SK-N-SH (cell line): ENCODE measurements around the gene CACNA2D3. TPM values are rescaled to one million over a fixed set of nuclear protein-coding genes. Genes with fewer than 3 reads are reported as not detected.

Experiments used
- CTCF ChIA-PET: fragments of 300-600, 350-600 bp; formaldehyde crosslinking; extraction: SDS; loops from one replicate; lab custom pipeline; 2021; lab: Yijun Ruan, JAX
- POLR2A ChIA-PET: fragments of 350-600 bp; sonication (Branson Sonifier 250); formaldehyde crosslinking; extraction: SDS; loops from one replicate; lab custom pipeline; 2020; ENCODE audit warnings: antibody characterized with exemption, inconsistent platforms; lab: Yijun Ruan, JAX
- DNase-seq: peaks from one replicate; pipeline ENCODE4 v3.0.0; 2012
- H2AFZ ChIP-seq: fragments of 200-600 bp; sonication (generic); 2 replicates; pipeline ENCODE4 v1.8.1; 2016; ENCODE audit warnings: antibody characterized with exemption, mild to moderate bottlenecking, low read depth
- H3F3A ChIP-seq: fragments of 200-600 bp; sonication (generic); replicated peaks from 2 replicates; pipeline ENCODE3; 2016; ENCODE audit warnings: antibody characterized with exemption, mild to moderate bottlenecking; ENCODE audit not compliant: insufficient read depth
- H3K27ac ChIP-seq, 2 experiments: fragments of 200-500 bp in 1 of 2; fragments of 200-600 bp in 1 of 2; sonication (Bioruptor generic) in 1 of 2; sonication (generic), shearing (Covaris generic) in 1 of 2; 2 replicates each; pipeline versions ENCODE4 v1.5.1 to v1.6.1; 2014 to 2016; ENCODE audit warnings: low read depth in 2 of 2, inconsistent platforms in 1 of 2, low read length in 1 of 2, mild to moderate bottlenecking in 1 of 2, mixed read lengths in 1 of 2
- H3K27me3 ChIP-seq: fragments of 200-600 bp; sonication (generic), shearing (Covaris generic); 2 replicates; pipeline ENCODE4 v1.6.1; 2016; ENCODE audit warnings: mixed run types; ENCODE audit not compliant: insufficient read depth
- H3K36me3 ChIP-seq, 2 experiments: fragments of 200-500 bp in 1 of 2; fragments of 200-600 bp in 1 of 2; sonication (Bioruptor generic) in 1 of 2; sonication (generic) in 1 of 2; replicated peaks in 1 of 2; 2 replicates each; pipeline versions ENCODE3 to v1.5.1; 2014 to 2016; ENCODE audit warnings: low read length in 1 of 2, mild to moderate bottlenecking in 1 of 2; ENCODE audit not compliant: insufficient read depth in 2 of 2, control insufficient read depth in 1 of 2
- H3K4me1 ChIP-seq, 2 experiments: fragments of 200-500 bp in 1 of 2; fragments of 200-600 bp in 1 of 2; sonication (Bioruptor generic) in 1 of 2; sonication (generic), shearing (Covaris generic) in 1 of 2; 2 replicates each; pipeline versions ENCODE4 v1.5.1 to v1.6.1; 2014 to 2016; ENCODE audit warnings: low read depth in 1 of 2, low read length in 1 of 2, mixed run types in 1 of 2; ENCODE audit not compliant: insufficient read depth in 2 of 2, control insufficient read depth in 1 of 2
- H3K4me2 ChIP-seq: fragments of 200-600 bp; sonication (generic), shearing (Covaris generic); 2 replicates; pipeline ENCODE4 v1.6.1; 2017; ENCODE audit warnings: mixed run types
- H3K4me3 ChIP-seq, 2 experiments: fragments of 200-500 bp in 1 of 2; fragments of 200-600 bp in 1 of 2; sonication (Bioruptor generic) in 1 of 2; sonication (generic), shearing (Covaris generic) in 1 of 2; 2 replicates each; pipeline versions ENCODE4 v1.5.1 to v1.8.1; 2014 to 2016; ENCODE audit warnings: low read depth in 2 of 2, inconsistent platforms in 1 of 2, low read length in 1 of 2, mild to moderate bottlenecking in 1 of 2, mixed read lengths in 1 of 2, moderate library complexity in 1 of 2
- H3K79me2 ChIP-seq: fragments of 200-600 bp; sonication (generic); 2 replicates; pipeline ENCODE4 v1.8.1; 2017; ENCODE audit warnings: mild to moderate bottlenecking; ENCODE audit not compliant: insufficient read depth
- H3K9ac ChIP-seq: fragments of 200-600 bp; sonication (generic); 2 replicates; pipeline ENCODE4 v1.6.1; 2017; ENCODE audit warnings: mixed run types
- H3K9me2 ChIP-seq: fragments of 200-600 bp; sonication (generic); 2 replicates; pipeline ENCODE4 v1.6.1; 2017; ENCODE audit warnings: mixed run types
- H3K9me3 ChIP-seq: fragments of 200-600 bp; sonication (generic); 2 replicates; pipeline ENCODE4 v1.6.1; 2017; ENCODE audit warnings: mixed run types, mild to moderate bottlenecking, moderate library complexity
- H4K20me1 ChIP-seq: fragments of 200-600 bp; sonication (generic); 2 replicates; pipeline ENCODE4 v1.6.1; 2017; ENCODE audit warnings: mild to moderate bottlenecking, mixed run types; ENCODE audit not compliant: insufficient read depth
- ELF1 ChIP-seq: IDR thresholded peaks from 2 replicates; pipeline ENCODE4 v1.4.0; 2012
- EP300 ChIP-seq, 2 experiments: IDR thresholded peaks; 2 replicates each; pipeline versions ENCODE4 v1.4.0 to v1.6.1; 2012; ENCODE audit warnings: borderline replicate concordance in 1 of 2, low read depth in 1 of 2, low read length in 1 of 2
- EZH2phosphoT487 ChIP-seq: fragments of 200-600 bp; sonication (generic); IDR thresholded peaks from 2 replicates; pipeline ENCODE4 v1.6.1; 2017; ENCODE audit warnings: low read depth, mixed run types, mild to moderate bottlenecking, antibody characterized with exemption, moderate library complexity, borderline replicate concordance
- GATA2 ChIP-seq: sonication (generic); formaldehyde crosslinking; IDR thresholded peaks from 2 replicates; pipeline ENCODE4 v1.5.0; 2020; ENCODE audit warnings: mild to moderate bottlenecking, missing genetic modification reagents
- MAX ChIP-seq: IDR thresholded peaks from 2 replicates; pipeline ENCODE4 v1.4.0; 2012; ENCODE audit warnings: low read depth
- MEF2A ChIP-seq: IDR thresholded peaks from 2 replicates; pipeline ENCODE4 v1.4.0; 2012; ENCODE audit warnings: low read depth, borderline replicate concordance
- MXI1 ChIP-seq: IDR thresholded peaks from 2 replicates; pipeline ENCODE4 v1.6.1; 2012; ENCODE audit warnings: mild to moderate bottlenecking, low read depth, low read length, improper control_type of control experiment
- NRF1 ChIP-seq: IDR thresholded peaks from 2 replicates; pipeline ENCODE4 v1.6.1; 2012; ENCODE audit warnings: low read depth, mild to moderate bottlenecking, low read length
- PBX3 ChIP-seq: IDR thresholded peaks from 2 replicates; pipeline ENCODE4; 2012
- POLR2AphosphoS5 ChIP-seq: IDR thresholded peaks from 2 replicates; pipeline ENCODE4 v1.6.1; 2012; ENCODE audit warnings: low read depth, low read length
- RCOR1 ChIP-seq: fragments of 150-350 bp; IDR thresholded peaks from 2 replicates; pipeline ENCODE4 v1.6.1; 2017; ENCODE audit warnings: antibody characterized with exemption, low read length
- SIN3A ChIP-seq: IDR thresholded peaks from 2 replicates; pipeline ENCODE4 v1.6.1; 2012; ENCODE audit warnings: low read depth, mild to moderate bottlenecking, low read length, moderate library complexity, borderline replicate concordance
- SMC3 ChIP-seq: IDR thresholded peaks from 2 replicates; pipeline ENCODE4 v1.6.1; 2012; ENCODE audit warnings: low read depth, low read length, improper control_type of control experiment
- TAF1 ChIP-seq: IDR thresholded peaks from 2 replicates; pipeline ENCODE4 v1.6.1; 2012; ENCODE audit warnings: low read depth, mild to moderate bottlenecking, low read length, moderate library complexity, borderline replicate concordance
- YY1 ChIP-seq: IDR thresholded peaks from 2 replicates; pipeline ENCODE4 v1.4.0; 2012; ENCODE audit warnings: low read depth, mild to moderate bottlenecking
- WGBS: methylation state at CpG from one replicate; pipeline ENCODE4 v1.1.6; 2017; ENCODE audit warnings: low lambda C conversion rate; 5-methylcytosine and 5-hydroxymethylcytosine counted together
- polyA plus RNA-seq, 3 experiments: library from polyadenylated mRNA; depleted of rRNA; stranded (reverse); fragments of >200 nt; gene quantifications; 2 replicates each; pipeline ENCODE4 v1.2.3, GENCODE V29; 2012
- TF ChIP-seq, protein P1 (sequence below): fragments of 150-350 bp; IDR thresholded peaks from 2 replicates; pipeline ENCODE4 v1.6.1; 2016; ENCODE audit warnings: mild to moderate bottlenecking, low read depth, low read length

Gene CACNA2D3
- polyA plus RNA-seq, 1 of the 3 experiments (the other 2 are of a cell fraction): 0.15 TPM

GRCh38 chr3:54831112-54831511 is 708.8 kb downstream of the CACNA2D3 start (continued):
- TF ChIP-seq MXI1: no peak
- TF ChIP-seq RCOR1: no peak
- no peak for TF ChIP-seq MEF2A
- TF ChIP-seq POLR2AphosphoS5: no peak
- TF ChIP-seq ELF1: no peak
- no peak for TF ChIP-seq GATA2 (CRISPR knock-in tag)
- TF ChIP-seq SMC3: no peak

DNA sequence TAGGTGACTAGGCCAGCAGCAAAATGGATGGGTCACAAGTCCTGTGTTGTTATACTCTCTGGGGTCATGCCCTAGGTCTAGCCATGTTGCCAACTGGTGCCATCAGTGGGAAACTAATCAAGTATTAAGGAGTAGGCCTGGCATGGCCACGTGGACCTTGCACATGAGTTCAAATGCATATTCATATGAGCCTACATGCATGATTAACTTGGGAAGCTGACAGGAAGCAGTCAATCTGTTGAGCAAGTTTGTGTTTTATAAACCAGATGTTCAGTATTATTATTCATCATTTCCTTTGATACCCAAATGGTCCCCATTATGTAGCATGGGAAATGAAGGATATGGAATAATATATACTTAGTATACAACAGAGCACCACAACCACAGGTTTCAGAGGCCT is 710.5 kb downstream of the CACNA2D3 start:
- no peak overlapping the region for H3K27ac ChIP-seq
- H3K9me3 ChIP-seq: no peaks in the 10 kb centered on the region
- DNase-seq: no peak
- no peaks in the 10 kb centered on the region for H3K36me3 ChIP-seq
- 0% methylated on average over 1 of the region's 1 CpG for WGBS
- ChIA-PET CTCF (interaction anchor here (1.3 kb wide), 1 partner anchor 20 kb away, joined by 3 read pairs; no protein-coding TSS in a partner anchor), POLR2A (no interaction called here)
- H3F3A ChIP-seq: no peaks in the 10 kb centered on the region
- H3K9me2 ChIP-seq: no peaks in the 10 kb centered on the region
- H3K79me2 ChIP-seq: no peaks in the 10 kb centered on the region
- no peak overlapping the region for H3K4me2 ChIP-seq
- no peaks in the 10 kb centered on the region for H4K20me1 ChIP-seq
- no peak overlapping the region for H2AFZ ChIP-seq
- peaks cover 0 to 4% of the 10 kb centered on the region in 2 experiments; a peak in 1 of 4 replicates for H3K4me1 ChIP-seq
- TF ChIP-seq SMC3 (no peak), MXI1 (no peak), PBX3 (no peak), MAX (no peak), SIN3A (no peak), NRF1 (no peak), TAF1 (no peak), YY1 (no peak), EZH2phosphoT487 (no peak)
- TF ChIP-seq, protein P1, sequence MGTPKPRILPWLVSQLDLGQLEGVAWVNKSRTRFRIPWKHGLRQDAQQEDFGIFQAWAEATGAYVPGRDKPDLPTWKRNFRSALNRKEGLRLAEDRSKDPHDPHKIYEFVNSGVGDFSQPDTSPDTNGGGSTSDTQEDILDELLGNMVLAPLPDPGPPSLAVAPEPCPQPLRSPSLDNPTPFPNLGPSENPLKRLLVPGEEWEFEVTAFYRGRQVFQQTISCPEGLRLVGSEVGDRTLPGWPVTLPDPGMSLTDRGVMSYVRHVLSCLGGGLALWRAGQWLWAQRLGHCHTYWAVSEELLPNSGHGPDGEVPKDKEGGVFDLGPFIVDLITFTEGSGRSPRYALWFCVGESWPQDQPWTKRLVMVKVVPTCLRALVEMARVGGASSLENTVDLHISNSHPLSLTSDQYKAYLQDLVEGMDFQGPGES: no peak
- H3K27me3 ChIP-seq: no peaks in the 10 kb centered on the region
- no peak overlapping the region for H3K9ac ChIP-seq
- H3K4me3 ChIP-seq: no peak overlapping the region

DNA sequence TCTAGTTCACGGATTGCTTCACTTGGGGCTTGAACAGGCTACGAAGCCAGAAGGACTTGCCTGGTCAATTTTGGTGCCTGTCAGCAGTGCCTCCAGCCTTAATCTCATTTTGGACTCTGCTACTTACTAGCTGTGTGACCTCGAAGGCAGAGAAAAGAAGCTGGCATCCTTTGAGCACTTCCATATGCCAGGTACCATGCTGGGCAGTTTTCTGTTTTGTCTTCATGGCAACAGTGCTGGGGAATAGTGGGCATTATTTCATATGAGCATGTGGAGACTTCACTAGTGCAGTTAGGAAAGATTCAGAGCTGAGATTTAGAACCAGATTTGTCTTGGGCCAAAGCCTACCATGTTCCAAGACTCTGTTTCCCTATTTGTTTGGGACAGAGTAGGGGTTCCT is 713.3 kb downstream of the CACNA2D3 start:
- H3K9me2 ChIP-seq: no peaks in the 10 kb centered on the region
- DNase-seq: no peak
- TF ChIP-seq EP300 (IDR thresholded peaks at IDR 0.05; ENCODE audit: borderline replicate concordance in 1 of 2, low read depth in 1 of 2, low read length in 1 of 2) (no peak), SMC3 (no peak), YY1 (no peak), PBX3 (no peak)
- WGBS: 34% methylated on average over 3 of the region's 3 CpGs
- H2AFZ ChIP-seq: no peak overlapping the region
- no peaks in the 10 kb centered on the region for H3K27me3 ChIP-seq
- H3F3A ChIP-seq: no peaks in the 10 kb centered on the region
- H3K9ac ChIP-seq: no peak overlapping the region
- no peak overlapping the region for H3K4me2 ChIP-seq
- no peaks in the 10 kb centered on the region for H3K79me2 ChIP-seq
- H3K36me3 ChIP-seq: no peaks in the 10 kb centered on the region
- H3K27ac ChIP-seq: no peak overlapping the region
- H3K9me3 ChIP-seq: no peaks in the 10 kb centered on the region
- H4K20me1 ChIP-seq: no peaks in the 10 kb centered on the region
- ChIA-PET POLR2A (no interaction called here), CTCF (interaction anchor here (1.4 to 2.2 kb wide), 2 partner anchors 18 to 19 kb away, joined by 3 to 6 read pairs; no protein-coding TSS in a partner anchor)
- H3K4me1 ChIP-seq: peaks cover 0 to 4% of the 10 kb centered on the region in 2 experiments; a peak in 1 of 4 replicates
- H3K4me3 ChIP-seq: no peak overlapping the region
